ENCODE data around the gene WDR73. TPM values are rescaled to one million over a fixed set of nuclear protein-coding genes. Genes with fewer than 3 reads are reported as not detected.
A peak's percentile ranks its signal among the peaks of the same experiment; 100 is the strongest.

WDR73 gene
- polyA plus RNA-seq, 1 of the 3 experiments (the other 2 are of a cell fraction) = 32.9 TPM

- 0 out of 2 replicates have a peak, but pooled peaks cover 7% of the 10 kb centered on the region for H3K9me3 ChIP-seq
- H4K20me1 ChIP-seq (ENCODE audit: insufficient read depth) = no peaks in the 10 kb centered on the region
- peaks cover 24 to 43% of the 10 kb centered on the region in 2 experiments for H3K36me3 ChIP-seq (replicated peaks in 1 of 2; ENCODE audit: control insufficient read depth in 1 of 2, insufficient read depth in 2 of 2, low read length in 1 of 2)
- peaks cover 2% of the 10 kb centered on the region for H3F3A ChIP-seq (replicated peaks; ENCODE audit: insufficient read depth)
- WGBS (ENCODE audit: low lambda C conversion rate) = 93% methylated on average over 6 of the region's 7 CpGs
- no peaks in the 10 kb centered on the region for H3K27me3 ChIP-seq (ENCODE audit: insufficient read depth)
- H3K4me2 ChIP-seq = no peak overlapping the region
- H3K9me2 ChIP-seq = no peaks in the 10 kb centered on the region
- no peak overlapping the region for H3K27ac ChIP-seq (ENCODE audit: low read depth in 2 of 2, low read length in 1 of 2)
- H2AFZ ChIP-seq (ENCODE audit: low read depth) = no peak overlapping the region
- TF ChIP-seq USF2 (IDR thresholded peaks at IDR 0.05; ENCODE audit: borderline replicate concordance, low read depth, low read length) = no peak
- TF ChIP-seq POLR2AphosphoS5 (IDR thresholded peaks at IDR 0.05; ENCODE audit: low read depth, low read length) = no peak
- no peak for TF ChIP-seq RAD21 (IDR thresholded peaks at IDR 0.05; ENCODE audit: low read length)
- no peak for TF ChIP-seq NRF1 (IDR thresholded peaks at IDR 0.05; ENCODE audit: low read depth, low read length)
- TF ChIP-seq JUND (IDR thresholded peaks at IDR 0.05) = no peak
- no peak for TF ChIP-seq PBX3 (IDR thresholded peaks at IDR 0.05)
- DNase-seq = no peak
- ChIA-PET CTCF (interaction anchor here (0.9 to 1.8 kb wide), 3 partner anchors 23 to 304 kb away, joined by 3 to 5 read pairs (median 4); no protein-coding TSS in a partner anchor), POLR2A (no interaction called here)
- H3K79me2 ChIP-seq (ENCODE audit: insufficient read depth) = no peaks in the 10 kb centered on the region; the same call in 1 of the 2 replicates
- H3K9ac ChIP-seq = no peak overlapping the region
- H3K4me1 ChIP-seq (ENCODE audit: control insufficient read depth in 1 of 2, insufficient read depth in 2 of 2, low read depth in 1 of 2, low read length in 1 of 2) = no peaks in the 10 kb centered on the region
- no peak overlapping the region for H3K4me3 ChIP-seq (ENCODE audit: low read depth in 2 of 2, low read length in 1 of 2)
Measured at GRCh38 chr15:84624359-84624758, 29.7 kb downstream of the WDR73 start.

- no peaks in the 10 kb centered on the region for H3K27me3 ChIP-seq (ENCODE audit: insufficient read depth)
- no peaks in the 10 kb centered on the region for H3K9me2 ChIP-seq
- H3K27ac ChIP-seq (ENCODE audit: low read depth in 2 of 2, low read length in 1 of 2) = no peak overlapping the region
- no peaks in the 10 kb centered on the region for H3K4me1 ChIP-seq (ENCODE audit: control insufficient read depth in 1 of 2, insufficient read depth in 2 of 2, low read depth in 1 of 2, low read length in 1 of 2)
- POLR2A ChIA-PET = interaction anchor here (1.1 kb wide), 1 partner anchor 10 kb away, joined by 4 read pairs; no protein-coding TSS in a partner anchor
- H3F3A ChIP-seq (replicated peaks; ENCODE audit: insufficient read depth) = peaks cover 3% of the 10 kb centered on the region
- H3K9me3 ChIP-seq = 0 out of 2 replicates have a peak, but pooled peaks cover 7% of the 10 kb centered on the region
- H3K9ac ChIP-seq = no peak overlapping the region
- peak overlapping the region in 1 of 2 experiments; percentile 16; a peak in 1 of 4 replicates for H3K4me3 ChIP-seq (ENCODE audit: low read depth in 2 of 2, low read length in 1 of 2)
- TF ChIP-seq CTCF (IDR thresholded peaks at IDR 0.05) (no peak), RXRA (IDR thresholded peaks at IDR 0.05; ENCODE audit: borderline replicate concordance, low read depth) (no peak), USF1 (IDR thresholded peaks at IDR 0.05; ENCODE audit: borderline replicate concordance, low read depth) (no peak), PBX3 (IDR thresholded peaks at IDR 0.05) (no peak), JUND (IDR thresholded peaks at IDR 0.05) (no peak), RCOR1 (IDR thresholded peaks at IDR 0.05; ENCODE audit: low read length) (no peak), SIN3A (IDR thresholded peaks at IDR 0.05; ENCODE audit: borderline replicate concordance, low read depth, low read length) (no peak), NRF1 (IDR thresholded peaks at IDR 0.05; ENCODE audit: low read depth, low read length) (no peak), GABPA (IDR thresholded peaks at IDR 0.05; ENCODE audit: low read depth) (no peak)
- no peak for DNase-seq
- peaks cover 16% of the 10 kb centered on the region for H3K79me2 ChIP-seq (ENCODE audit: insufficient read depth)
- CTCF ChIA-PET = interaction anchor here (0.9 to 1.8 kb wide), 5 partner anchors 10 to 36 kb away, joined by 3 to 10 read pairs (median 4); partner anchors contain the start of gene NMB
- H3K4me2 ChIP-seq = no peak overlapping the region
- H2AFZ ChIP-seq (ENCODE audit: low read depth) = no peak overlapping the region
- WGBS (ENCODE audit: low lambda C conversion rate) = 93% methylated on average over 13 of the region's 17 CpGs
- no peaks in the 10 kb centered on the region for H4K20me1 ChIP-seq (ENCODE audit: insufficient read depth)
- H3K36me3 ChIP-seq (replicated peaks in 1 of 2; ENCODE audit: control insufficient read depth in 1 of 2, insufficient read depth in 2 of 2, low read length in 1 of 2) = peaks cover 24 to 49% of the 10 kb centered on the region in 2 experiments
Measured at GRCh38 chr15:84621358-84621979, 32.6 kb downstream of the WDR73 start.

Measured in SK-N-SH (cell line).